HG03571 (cell line): ENCODE measurements around the gene SLX9.

Experiments
- ATAC-seq: cut with Tn5 transposase; IDR thresholded peaks from one replicate; pipeline ENCODE4 v1.9.1; 2021; ENCODE audit not compliant: unreplicated experiment

SLX9 gene

DNA sequence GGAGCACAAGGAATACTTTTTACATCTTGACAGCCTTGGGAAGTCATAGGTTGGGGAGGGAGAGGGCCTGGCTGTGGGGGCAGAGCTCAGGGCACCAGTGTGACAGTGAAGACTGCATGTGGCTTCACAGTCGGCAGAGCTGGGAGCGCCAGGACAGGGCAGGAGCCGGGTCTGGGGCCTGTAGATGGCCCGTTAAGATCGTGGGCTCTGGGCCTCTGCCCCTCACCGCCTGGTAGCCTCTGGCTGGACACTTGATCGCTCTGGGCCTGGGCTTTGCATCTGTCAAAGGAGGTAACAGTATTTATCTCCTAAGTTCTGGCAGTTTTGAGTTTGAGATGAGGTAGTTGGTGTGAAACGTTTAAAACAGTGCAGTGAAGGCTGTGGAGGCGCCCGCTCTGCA, 4.8 kb downstream of the SLX9 start:
- ATAC-seq: no peak

DNA sequence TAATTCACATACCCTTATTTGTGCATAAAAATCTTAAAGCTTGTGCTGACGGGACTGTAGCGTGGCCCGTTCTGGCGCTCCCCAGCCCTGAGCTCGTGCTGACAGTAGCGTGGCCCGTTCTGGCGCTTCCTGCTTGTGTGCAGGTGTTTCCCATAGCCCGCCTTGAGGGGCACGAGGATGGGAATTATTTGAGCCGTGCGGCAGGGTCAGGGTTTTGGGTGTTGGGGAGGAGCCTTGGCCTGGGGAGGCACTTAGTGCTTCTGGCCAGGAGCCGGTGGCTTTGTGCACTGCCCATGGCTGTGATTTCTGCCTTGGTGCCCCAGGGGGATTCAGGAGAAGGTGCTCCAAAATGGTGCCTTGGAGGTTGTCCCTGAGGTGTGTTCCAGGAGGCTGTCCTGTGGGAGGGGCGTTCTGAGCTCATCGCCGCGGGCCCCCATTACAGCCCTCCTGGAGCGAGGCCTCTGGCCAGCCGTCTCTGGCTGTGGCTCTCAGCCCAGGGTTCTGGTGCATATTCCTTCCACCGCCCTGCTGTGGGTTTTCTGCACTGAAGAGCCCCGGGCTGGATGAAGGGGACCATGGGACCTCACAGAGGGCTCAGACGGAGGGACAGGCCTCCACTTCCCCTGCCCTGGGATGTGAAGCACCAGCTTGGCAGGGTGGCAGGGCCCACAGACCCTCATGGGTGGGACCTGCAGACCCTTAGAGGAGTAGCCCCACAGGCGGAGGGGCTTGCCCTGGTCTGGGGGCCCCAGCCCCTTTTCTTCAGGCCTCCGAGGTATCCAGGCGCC, 6.6 kb downstream of the SLX9 start:
- no peak for ATAC-seq

DNA sequence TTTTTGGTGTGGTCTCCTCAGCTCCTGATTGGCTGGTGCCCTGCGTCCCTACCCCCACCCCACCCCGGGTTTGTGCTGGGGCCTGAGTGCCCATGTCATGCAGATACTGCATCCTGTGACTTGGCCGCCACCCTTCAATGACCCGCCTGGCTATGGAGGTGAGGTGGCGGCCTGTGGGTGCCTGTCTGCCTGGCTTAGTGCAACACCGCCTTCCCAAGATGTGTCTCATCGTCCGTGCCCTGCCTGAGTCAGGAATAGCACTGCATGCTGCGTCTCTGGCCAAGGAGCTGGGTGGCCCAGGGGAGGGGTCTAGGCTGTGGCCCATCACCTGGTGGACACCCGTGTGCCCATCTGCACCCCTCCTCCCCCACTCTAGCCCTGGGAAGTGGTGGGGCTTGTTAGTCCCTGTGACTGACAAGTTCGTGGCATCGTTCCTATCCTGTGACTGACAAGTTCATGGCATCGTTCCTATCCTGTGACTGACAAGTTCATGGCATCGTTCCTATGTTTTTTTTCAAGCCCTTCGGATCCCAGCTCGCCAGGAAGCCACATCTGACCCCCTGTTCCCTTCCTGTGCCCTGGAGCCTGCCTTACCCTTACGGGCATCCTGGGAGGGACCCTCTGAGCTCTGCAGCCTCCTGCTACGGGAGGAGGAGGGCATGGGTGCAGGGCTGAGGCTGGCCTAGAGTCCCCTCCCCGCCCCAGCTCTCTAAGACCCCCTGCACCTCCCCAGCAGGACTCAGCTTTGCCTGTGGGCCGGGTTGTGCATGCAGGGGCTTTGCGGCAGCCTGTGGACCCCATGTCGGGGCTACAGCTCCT, 7.5 kb downstream of the SLX9 start:
- no peak for ATAC-seq

DNA sequence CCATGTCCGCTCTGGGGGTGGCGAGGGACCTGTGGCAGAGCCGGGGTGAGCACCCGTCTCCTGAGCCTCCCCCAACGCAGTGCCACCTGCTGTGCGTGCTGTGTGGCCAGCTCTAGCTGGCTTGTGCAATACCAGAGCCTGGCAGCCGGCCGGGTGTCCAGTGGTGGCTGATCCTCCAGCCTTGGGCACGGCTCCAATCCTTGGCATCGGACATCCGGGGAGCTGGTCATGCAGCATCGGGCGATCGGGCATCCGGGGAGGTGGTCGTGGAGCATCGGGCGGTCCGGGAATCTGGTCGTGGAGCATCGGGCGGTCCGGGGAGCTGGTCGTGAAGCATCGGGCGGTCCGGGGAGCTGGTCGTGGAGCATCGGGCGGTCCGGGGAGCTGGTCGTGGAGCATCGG, 8.1 kb downstream of the SLX9 start:
- no peak for ATAC-seq

DNA sequence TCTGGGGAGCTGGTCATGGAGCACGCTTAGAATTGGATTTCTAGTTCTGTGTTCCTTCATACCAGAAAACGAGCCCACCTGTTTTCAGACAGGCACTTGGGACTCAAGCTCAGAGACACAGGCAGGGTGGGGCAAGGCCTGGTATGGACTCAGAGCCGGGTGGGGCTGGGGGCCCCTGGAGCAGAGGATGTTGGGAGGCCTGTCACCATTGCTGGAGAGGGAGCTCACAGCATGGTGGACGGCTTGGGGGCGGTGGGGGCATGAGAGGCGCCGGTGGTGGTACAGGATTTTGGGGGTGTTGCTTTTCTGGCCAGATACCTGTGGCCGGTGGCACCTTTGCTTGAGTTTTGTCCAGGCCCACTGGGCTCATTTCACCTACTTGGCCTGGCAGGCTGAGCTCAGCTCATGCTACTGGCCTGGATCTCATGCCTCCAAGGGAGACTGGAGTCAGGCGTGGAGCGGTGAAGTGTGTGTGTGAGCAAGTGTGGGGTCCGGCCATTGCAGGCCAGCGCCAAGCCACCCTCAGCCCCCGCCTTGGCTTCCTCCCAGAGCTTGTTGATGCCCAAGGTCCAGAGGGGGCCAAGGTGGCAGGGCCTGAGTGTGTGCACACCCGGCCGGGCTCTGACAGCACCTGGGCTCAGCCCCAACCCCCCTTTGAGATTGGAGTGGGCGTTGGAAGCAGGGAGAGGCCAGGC, 8.7 kb downstream of the SLX9 start:
- ATAC-seq: no peak

DNA sequence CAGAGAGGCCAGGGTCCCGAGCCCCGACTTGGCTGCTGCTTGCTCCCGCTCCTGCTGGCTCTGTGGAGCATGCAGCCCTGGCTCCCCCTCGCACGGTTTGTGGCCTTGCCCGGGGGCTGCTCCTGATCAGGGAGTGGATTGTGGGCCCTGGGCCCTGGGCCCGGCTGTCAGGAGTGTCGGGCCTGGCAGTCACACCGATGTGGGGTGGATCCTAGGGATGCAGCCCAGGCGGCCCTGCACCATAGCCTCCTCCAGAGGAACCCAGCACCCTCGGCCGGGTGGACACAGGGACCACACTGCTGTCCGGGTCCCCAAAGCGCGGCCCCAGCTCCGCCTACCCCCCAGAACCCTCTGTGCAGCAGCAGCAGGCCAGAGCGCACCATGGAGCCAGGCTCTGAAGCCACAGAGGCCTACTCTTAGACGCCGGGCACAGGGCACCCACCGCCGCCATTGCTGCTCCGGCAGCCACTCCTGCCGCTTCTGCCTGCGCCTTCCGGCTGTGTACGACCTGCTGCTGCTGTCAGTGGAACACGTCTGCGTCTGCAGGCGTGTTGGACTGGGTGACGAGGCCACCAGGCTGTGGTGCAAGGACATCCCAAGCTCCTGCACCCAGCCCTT, 9.4 kb downstream of the SLX9 start:
- no peak for ATAC-seq

DNA sequence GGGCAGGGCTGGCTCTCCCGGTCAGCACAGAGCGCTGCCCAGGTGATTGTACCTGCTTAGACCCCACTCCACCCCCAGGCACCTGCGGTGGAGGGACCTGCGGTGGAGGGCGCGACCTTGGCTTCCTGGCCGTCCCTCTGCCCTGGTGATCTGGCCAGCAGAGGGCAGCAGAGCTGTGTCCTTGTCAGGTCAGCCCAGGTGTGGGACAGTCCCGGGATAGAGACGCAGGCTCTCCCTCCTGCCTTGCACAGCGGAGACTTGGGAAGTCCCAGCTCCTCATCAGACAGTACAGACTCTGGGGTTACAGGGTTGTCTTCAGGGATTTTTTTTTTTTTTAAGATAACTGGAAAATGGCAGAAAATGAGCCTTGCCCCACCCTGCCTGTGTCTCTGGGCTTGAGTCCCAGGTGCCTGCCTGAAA, 10.0 kb downstream of the SLX9 start:
- peak; percentile 69 for ATAC-seq

- ATAC-seq: no peak
These were observed 10.5 kb downstream of the SLX9 start for GRCh38 chr21:44950351-44950750.

DNA sequence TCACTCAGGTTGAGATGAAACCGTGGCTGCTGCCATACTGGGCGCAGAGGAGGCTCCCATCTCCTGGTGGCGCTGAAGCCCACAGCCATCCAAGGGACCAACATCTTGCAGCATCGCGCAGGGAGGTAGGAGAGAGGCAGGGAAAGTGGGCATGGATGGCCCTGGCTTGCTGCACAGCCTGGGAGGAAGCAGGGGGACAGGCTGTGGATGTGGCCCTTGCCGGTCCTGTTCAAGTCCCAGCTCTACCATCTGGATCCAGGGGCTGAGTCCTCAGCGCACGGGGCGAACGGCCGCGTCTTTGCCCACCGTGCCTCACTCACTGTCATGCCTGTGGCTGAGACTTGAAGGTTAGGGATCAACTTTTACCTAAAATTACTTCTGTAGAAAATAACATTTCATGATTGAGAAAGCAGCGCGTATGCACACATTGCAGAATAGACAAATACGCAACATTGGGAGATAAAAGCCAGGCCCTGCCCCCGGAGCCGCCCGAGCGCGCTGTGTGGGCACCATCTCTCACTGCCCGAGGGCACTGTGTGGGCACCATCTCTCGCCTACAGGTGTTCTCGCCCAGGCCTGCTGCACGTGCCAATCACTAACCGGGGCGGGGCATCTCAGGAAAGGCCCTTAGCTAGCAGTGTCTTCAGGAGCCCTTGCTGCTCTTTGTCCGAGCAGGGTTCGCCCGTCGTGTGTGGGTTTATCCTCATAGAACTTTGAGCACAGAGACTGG, 11.5 kb downstream of the SLX9 start:
- ATAC-seq: no peak

DNA sequence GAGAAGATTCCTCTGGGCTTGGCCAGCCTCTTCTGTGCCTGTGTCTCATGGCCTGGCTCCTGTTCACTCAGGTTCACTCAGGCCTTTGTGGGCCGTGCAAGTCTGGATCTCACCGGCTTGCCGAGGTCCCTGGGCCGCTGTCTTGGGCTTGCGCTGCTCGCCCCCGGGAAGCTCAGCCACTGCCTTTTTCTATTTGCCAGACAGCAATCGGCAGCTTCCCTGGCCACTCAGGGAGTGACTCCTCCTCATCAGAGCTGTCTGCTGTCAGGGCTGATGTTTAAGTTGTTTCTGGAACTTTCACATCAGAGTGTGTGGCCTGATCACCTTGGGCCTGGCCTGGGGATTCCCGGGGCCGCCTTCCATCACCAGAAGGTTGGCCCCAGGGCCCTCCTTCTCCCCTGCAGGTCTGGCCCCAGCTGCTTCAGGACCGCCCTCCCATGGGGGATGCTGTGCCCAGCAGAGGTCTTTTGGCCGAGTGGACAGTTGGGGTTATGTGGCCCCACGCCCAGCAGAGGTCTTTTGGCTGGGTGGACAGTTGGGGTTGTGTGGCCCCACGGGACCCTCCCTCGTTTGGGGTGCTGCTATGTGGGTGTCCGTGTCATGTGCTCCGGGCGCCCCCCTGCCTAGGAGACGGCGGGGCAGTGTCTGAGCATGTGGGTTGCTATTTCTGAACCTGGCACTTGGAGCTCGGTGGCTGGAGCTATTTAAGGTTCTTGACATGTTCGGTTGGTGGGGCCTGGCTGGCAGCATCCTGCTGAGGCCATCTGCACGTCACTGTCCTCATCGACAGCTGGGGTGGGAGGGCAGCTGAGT, 12.5 kb downstream of the SLX9 start:
- ATAC-seq: no peak

GRCh38 chr21:44952929-44953627, 13.2 kb downstream of the SLX9 start:
- ATAC-seq: no peak

DNA sequence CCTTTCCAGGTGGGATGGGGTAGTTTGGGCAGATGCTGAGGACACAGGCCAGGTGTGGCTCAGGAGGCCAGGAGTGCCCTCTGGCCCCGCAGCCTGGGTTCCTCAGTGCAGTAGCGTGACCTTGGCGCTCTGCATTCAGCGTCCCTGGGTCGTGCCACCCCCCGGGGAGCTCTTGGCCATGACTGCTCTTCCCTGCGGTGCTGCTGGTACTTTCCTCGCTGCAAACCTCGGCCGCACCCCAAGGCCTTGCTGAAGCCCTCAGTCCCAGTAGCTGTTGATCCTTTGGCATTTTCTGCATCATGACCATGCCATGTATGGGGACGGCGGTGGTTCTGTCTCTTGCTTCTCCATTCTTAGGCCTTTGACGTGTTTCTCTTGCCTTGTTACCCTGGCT, 13.8 kb downstream of the SLX9 start:
- ATAC-seq: no peak

- no peak for ATAC-seq
These were observed 14.5 kb downstream of the SLX9 start for GRCh38 chr21:44954281-44954771.

- no peak for ATAC-seq
These were observed 15.4 kb downstream of the SLX9 start for GRCh38 chr21:44955141-44955797.

GRCh38 chr21:44955798-44956175, 16.0 kb downstream of the SLX9 start:
- no peak for ATAC-seq

GRCh38 chr21:44956356-44957046, 16.7 kb downstream of the SLX9 start:
- ATAC-seq: no peak

DNA sequence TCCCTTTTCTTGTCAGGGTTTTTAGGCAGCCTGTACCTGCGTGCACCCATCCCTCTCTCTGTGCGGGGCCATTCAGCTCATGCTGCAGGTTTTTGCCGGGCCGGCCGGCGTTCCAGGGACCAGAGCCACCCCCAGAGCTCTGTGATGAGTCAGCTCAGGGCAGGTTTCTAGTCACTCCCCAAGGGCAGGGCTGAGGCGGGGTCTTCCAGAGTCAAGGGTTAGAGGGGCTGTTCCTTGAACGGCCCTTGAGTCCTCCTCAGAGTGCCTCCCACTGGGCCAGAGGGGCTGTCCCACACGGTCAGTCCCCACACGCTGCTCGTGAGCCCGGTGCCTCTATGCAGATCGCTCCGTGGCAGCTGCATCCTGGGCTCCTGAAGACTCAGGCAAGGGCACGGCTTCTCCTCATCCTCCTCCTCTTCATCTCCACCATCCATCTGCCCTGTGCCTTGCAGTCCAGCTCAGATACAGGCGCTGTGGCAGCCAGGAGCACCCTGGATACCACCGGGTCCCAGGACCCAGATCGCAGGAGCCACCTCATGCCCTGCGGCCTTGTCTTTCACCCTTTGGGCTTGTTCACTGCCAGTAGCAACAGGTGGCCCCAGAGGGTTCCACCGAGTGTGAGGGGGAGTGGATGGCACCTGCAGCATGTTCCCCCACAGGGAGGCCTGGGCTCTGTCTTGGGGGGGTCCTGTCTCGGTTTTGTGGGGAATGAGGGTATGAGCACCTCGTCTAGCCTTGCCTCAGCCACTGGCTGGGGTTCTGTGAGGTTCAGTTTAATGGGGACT, 17.4 kb downstream of the SLX9 start:
- ATAC-seq: no peak
